ENCODE measurements around the gene ZNF831.

- no peak for TF ChIP-seq POLR2A (IDR thresholded peaks at IDR 0.05)
- TF ChIP-seq, protein P1, sequence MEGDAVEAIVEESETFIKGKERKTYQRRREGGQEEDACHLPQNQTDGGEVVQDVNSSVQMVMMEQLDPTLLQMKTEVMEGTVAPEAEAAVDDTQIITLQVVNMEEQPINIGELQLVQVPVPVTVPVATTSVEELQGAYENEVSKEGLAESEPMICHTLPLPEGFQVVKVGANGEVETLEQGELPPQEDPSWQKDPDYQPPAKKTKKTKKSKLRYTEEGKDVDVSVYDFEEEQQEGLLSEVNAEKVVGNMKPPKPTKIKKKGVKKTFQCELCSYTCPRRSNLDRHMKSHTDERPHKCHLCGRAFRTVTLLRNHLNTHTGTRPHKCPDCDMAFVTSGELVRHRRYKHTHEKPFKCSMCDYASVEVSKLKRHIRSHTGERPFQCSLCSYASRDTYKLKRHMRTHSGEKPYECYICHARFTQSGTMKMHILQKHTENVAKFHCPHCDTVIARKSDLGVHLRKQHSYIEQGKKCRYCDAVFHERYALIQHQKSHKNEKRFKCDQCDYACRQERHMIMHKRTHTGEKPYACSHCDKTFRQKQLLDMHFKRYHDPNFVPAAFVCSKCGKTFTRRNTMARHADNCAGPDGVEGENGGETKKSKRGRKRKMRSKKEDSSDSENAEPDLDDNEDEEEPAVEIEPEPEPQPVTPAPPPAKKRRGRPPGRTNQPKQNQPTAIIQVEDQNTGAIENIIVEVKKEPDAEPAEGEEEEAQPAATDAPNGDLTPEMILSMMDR (IDR thresholded peaks at IDR 0.05), result no peak
Measured at GRCh38 chr20:59151820-59152219, 11.8 kb upstream of the ZNF831 start.
